HuH-7 (cell line): ENCODE data around the gene DOK1.

ENCODE experiments used
- DNase-seq: peaks from one replicate; pipeline ENCODE4 v3.0.0; 2011; ENCODE audit warnings: low spot score

The DOK1 gene

DNA sequence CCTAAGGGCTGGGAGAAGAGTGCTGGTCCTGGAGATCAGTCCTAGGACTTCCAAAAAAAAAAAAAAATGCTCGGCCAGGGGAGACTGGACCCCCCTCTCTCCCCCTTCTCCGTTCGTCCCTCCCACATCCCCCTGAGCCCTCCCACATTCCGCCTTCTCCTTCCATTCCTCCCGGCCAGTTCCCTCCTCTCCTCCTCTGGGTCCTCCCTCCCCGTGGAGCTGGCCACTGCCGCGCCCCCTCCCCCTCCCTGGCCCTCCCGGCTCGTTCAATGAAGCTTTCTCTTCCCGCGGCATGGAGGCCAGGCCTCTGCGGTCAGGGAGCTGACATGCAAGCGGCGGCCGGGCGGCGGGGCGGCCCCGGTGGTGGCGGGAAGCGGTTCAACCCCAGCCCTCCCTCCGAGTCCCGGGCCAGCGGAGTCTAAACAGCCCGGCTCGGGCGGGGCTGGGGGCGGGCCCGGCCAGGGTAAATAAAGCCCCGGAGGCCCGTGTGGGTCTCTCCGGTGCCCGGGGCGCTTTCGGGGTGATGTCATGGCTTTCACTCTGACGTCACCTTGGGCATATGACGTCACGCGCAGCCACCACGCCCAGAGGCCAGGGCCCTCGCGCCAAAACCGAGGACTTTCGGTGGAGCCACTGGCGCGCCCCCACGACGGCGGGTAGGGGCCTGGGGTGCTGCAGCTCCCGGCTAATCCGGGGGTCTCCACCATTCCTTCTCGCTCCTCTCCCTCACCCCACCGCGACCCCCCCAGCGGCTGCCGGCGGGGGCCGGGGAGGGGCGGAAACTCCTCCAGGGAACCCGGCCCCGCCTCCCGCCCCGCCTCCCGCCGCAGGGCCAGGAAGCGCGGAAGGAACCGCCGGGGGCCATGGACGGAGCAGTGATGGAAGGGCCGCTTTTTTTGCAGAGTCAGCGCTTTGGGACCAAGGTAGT is at the start of gene DOK1, which contains the start of gene LOXL3:
Gene DOK1, plus strand, starts transcription at position 829 of the 928 bp plus-strand sequence. Its CDS starts 35 bp downstream, at position 864.
Gene LOXL3, minus strand, starts transcription at position 51 of the 928 bp plus-strand sequence. CDS start 1,308 bp downstream, outside the sequence.
- peak; percentile 85 for DNase-seq

DNA sequence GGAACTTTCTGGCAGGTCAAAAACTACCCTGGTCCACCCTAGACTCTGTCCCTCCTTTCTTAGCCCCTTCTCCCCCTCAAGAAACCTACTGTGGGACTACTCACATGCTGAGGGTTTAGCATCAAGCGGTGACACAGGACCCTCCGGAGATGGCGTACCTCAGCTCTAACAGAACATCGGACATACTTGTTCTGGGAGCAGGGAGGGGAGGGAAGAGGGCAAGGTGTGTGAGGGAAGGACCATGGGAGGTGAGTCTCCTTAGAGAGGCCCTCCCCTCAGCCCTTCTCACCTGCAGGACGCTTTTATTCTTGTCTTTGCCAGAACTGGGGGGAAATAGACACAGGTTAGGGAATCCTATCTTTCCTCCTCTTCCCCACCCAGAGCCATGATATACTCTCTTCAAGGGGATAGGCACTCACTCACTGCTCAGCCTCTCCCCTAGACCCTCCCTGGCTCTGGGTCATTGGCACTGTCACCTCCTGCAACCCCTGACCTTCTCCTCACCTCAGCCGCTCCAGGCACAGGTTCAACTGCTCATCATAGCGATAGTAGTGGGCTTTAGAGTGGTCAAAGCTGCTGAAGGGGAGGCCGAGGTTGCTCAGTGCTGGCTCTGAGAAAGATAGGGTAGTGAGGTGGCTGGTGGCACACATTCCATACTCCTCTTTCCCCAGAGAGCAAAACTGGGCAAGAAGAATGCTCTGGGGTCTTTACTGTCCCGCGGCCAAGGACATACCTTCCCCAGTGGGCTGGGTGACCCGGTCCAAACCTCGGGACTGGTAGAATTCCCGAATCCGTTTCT is 48.9 kb upstream of the DOK1 start:
- DNase-seq: no peak

DNA sequence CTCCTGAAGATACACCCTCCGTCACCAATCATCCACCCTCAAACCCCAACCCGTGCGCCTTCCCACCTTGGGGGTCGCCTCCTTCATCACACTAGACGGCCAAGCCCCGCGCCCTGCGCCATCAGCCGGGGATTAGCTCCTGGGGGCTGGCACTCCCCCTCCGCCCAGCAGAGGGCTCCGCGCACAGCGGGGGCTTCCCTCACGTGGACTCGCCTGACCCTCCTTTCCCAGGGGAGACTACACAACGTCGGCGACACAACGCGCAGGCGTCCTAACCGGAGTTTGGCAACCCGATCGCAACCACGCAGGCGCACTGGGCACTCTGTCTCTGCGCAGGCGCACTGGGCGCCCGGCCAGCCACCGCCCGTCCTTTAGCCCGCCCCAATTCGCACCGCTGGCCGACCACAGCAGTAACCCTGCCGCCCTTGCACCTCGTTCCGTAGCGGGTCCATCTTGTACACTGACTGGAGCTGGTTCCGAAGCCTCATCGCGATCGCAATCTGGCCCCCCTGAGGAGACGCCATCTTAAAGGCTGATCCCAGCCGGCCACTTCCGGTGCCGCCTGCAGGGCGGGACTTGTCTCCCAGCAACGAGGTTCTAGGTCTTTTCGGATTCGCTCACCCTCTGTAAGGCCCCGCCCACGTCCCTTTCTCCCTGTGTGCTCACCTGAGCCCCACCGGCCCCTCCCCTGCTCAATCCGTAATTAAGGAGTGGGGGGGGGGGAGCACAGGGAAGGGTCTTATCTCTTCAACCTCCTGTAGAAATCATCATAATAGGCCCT is 47.2 kb upstream of the DOK1 start, which contains the start of gene PCGF1:
Gene PCGF1, minus strand, starts transcription at position 551 of the 781 bp plus-strand sequence. Its CDS starts 27 bp downstream, at position 524.
- DNase-seq: peak; percentile 93

DNA sequence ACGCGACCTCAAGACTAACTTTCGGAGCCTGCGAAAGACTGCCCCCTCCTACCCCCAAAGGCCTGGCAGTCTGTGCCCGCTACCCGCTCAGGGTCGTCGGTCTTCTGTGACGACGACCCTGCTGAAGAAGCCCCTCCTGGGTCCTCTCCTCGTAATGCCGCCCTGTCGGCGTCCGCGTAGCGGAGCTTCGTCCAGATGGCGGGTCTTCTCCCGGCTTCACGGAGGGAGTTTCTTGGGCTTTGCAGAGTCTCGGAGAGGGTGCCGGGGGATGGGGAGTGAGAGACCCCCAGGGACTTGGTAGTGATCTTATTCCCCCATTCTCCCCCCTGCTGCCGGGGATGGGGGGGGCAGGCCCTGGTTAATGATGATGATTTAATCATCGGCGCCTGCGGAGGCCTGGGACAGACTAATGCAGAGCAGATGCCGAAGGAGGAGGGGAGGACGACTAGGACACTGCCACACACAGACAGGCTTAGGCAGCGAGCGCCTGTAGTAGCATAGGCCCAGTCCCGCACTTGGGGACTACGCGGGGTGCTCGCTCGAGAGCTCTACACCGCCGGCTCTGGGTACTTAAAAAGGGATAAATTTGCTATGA is 46.5 kb upstream of the DOK1 start:
- DNase-seq: no peak

DNA sequence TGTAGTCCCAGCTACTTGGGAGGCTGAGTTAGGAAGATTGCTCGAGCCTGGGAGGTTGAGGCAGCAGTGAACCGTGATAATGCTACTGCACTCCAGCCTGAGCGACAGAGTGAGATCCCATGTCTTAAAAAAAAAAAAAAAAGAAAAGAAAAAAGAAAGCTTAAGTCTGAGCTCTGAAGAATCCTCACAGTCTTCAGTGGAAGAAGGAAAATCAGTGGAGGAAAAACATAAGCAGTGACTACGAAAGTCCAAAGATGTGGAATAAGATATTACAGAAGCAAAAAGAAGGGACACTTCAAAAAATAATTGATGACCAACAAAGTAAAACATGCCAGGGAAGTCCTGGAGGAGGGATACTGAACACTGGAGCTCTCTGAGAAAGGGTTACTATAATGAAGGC is 44.2 kb upstream of the DOK1 start:
- no peak for DNase-seq

DNA sequence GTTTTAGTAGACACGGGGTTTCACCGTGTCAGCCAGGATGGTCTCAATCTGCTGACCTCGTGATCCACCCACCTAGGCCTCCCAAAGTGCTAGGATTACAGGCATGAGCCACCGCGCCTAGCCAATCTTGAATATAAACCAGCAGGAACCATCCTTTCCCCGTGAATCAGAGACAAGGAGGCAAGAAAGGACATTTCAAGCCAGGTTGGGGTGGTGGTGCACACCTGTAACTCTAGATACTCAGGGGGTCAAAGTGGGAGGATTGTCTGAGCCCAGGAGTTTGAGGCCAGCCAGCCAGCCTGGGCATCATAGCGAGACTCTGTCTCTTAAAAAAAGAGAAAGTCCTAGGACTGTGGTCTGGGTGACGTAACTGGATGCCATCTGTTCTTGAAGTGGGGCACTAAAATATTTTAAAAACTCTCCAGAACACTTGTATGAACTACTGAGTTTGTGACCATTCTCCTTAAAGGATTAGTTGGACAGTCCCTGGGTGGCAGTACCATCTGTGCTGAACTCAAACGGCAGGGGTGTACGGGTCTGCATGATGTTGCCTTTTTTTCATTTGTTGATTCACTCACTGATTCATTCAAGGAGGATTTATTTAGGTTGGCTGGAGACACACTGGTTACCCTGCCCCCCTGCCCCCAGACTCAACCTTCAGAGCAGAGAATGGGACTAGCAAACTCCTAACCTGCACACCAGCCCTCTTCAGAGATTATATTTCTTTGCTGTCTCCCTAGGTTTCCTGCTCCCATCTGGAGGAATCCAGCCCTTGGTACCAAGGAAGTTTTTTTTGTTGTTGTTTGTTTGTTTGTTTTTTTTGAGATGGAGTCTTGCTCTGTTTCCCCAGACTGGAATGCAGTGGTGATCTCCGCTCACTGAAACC is 43.2 kb upstream of the DOK1 start:
- no peak for DNase-seq

DNA sequence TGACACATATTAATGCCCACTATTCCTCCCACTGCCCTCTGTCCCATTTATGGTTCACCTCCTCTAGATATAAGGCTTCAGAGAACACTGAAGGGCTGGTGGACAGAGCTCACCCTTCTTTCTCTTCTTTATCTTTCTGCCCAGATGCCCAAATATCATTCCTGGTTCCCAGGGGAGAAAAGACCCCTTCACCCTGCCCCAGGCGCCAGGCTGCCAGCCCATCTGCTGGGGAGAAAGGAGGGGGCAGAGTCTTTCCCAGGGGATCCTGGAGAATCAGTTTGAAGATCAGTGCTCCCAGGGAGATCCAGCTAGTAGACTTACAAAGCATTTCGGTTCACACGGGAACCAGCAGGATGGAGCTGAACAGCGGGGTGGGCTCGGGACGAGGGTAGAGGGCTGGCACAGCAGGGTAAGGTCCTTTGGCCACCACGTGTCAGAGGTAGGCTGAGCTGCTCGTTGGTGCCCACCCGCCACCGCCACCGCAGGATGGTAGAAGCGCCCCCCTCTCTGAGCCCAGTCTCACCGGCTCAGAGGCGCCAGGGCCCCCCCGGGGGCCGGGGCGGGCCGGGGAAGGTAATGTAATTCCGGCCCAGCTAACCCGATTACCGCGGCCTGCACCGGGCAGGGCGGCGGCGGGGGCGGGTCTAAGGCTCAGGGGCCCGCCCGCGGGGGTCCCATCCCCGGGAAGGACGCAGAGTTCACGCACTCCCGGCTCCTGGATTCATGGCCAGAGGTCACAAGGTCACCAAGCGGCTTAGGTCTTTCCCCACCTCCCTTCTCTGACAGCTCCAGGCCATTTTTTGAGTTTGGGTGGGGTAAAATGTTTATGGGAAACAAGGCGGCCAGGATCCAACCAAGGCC is 41.5 kb upstream of the DOK1 start:
- no peak for DNase-seq

DNA sequence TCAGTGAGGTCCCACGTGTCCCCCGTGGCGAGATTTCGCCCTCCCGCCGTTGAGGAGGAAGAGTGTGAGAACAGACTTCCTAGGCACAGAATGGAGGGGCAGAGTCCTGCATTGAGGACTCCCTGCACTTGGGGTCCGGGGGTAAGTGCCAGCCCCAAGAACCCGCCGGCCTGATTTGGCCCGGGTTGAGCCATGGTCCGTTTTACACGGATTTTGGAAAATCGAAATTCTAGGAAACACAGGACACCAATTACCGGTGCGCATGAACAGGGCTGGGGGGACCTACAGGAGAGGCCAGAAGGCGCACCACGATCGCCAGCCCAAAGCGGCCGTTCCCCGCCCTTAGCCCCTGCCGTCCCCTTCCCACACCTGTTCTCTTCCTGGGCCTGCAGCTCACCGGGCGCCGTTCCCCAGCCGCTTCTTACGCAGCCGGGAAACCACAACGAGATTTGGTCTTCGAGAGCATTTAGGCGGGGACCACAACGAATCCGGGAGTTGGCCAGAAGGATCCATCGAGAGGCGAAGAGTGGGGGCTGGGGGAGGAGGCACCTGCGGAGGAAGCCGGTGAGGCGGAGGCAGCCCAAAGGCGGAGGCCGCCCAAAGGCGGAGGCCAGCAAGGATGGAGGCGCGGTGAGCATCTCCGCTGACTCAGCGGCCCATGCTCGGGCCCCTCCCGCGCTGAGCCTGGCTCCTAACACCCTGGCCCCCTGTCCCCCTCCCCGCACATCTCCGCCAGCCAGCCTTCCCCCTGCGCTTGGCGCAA is 40.7 kb upstream of the DOK1 start:
- DNase-seq: no peak

DNA sequence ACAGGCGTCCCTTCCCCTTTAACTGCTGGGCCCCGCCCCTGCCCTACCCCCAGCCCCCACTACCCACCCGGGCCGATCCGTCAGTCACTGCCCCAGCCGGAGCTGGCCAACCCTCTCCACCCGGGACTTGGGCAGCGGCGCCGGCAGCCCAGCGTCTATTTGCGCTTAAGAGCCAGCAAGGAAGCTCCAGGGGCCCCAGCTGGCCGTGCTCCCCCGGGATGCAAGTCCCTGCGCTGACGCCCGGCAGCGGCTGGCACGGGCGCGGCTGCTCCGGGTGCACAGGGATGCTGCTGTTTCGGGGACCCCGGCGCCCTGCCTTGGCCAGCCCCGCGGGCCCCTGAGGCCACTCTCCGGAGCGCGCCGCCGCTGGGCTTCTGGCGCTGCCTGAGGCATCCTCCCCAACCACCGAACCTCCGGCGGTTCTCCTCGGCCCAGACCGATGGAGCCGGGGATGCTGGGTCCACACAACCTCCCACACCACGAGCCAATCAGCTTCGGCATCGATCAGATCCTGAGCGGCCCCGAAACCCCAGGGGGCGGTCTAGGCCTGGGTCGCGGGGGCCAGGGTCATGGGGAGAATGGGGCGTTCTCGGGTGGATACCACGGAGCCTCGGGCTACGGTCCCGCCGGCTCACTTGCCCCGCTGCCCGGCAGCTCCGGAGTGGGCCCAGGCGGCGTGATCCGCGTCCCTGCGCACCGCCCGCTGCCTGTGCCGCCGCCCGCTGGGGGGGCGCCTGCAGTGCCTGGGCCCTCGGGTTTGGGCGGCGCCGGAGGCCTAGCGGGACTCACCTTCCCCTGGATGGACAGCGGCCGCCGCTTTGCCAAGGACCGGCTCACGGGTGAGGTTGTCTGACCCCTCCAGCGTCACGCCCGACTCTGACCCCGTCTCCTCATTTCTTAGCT is 39.9 kb upstream of the DOK1 start, which contains the start of gene TLX2:
Gene TLX2, plus strand, starts transcription at position 83 of the 903 bp plus-strand sequence. Its CDS starts 357 bp downstream, at position 440.
- DNase-seq: no peak

DNA sequence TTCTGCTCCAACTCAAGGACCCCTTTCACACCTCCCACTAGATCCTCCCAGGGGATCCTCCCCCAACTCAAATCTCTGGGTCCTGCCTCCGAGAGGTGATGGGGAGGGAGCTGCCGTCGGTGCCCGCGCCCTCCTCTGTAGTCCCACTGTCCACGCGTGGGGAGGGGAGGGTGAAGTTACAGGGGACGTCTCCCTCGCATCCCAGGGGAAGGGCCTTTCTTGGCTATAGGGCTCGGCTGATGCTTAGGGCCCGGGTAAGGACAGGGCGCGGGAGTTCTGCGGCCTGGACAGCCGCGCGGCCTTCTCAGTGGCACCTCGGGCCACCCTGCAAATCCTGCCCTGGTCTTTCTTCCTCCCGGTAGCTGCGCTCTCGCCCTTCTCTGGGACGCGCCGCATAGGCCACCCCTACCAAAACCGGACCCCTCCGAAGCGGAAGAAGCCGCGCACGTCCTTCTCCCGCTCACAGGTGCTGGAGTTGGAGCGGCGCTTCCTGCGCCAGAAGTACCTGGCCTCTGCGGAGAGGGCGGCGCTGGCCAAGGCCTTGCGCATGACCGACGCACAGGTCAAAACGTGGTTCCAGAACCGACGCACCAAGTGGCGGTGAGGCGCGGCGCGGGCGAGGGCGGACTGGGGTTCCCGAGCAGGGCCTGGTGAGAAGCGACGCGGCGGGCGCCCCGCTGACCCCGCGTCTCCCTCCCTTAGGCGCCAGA is 39.1 kb upstream of the DOK1 start:
- DNase-seq: no peak

DNA sequence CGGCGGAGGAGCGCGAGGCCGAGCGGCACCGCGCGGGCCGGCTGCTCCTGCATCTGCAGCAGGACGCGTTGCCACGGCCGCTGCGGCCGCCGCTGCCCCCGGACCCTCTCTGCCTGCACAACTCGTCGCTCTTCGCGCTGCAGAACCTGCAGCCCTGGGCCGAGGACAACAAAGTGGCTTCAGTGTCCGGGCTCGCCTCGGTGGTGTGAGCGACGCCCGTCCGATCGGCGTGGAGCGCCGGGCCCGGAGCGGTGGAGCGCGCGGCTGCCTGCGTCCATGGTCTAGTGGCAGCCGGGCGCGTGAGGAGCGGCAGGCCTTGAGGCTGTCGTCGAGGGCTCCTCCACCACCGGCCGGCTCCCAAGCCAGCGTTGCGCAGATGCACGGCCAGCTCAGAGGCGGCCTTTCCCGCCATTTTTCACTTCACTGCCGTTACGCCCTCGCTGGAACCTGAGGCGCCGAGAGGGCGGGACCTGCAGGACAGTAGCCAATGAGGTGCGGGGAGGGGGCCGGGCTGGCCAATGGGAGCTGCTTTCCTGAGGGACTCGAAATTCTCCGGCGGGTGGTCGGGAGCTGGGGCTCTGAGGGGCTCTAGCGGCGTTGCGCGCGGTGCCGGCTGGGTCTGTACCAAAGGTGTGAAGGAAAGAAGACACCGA is 38.4 kb upstream of the DOK1 start:
- no peak for DNase-seq

DNA sequence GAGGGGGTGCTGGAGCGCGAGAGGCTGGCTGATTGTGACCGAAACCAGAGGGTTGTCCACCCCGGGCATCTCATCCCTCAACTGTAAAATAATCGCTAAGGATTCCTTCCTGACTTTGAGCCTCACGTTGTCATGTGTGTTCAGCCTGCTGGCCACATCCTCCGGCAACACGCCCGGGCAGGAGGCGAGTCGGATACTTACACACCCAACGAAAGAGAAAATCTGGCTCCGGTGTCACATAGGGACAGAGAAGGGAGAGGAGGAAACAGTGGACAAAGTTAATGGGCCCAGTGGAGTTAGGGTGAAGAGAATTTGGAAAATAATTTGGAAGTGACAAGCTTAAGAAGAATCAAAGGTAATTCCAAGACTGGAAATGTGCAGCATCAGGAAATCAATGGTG is 37.9 kb upstream of the DOK1 start:
- no peak for DNase-seq

DNA sequence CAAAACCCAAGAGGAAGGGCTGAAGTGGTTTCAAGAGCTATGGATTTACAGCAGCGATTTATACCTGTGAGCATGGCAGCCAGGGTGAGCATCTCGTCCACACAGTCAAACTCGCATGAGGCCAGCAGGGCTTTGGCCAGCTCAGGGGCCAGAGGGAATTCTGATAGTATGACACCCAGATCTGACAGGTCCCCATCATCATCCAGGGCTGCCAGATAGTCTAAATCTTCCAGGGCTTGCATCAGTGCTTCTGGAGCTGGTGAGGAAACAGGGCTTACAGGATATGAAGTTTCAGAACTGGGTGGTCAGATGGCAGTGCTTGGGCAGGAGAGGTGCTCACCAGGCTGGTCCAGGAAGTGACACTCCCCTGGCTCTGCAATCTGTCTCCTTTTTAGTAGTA is 32.0 kb upstream of the DOK1 start:
- no peak for DNase-seq

DNA sequence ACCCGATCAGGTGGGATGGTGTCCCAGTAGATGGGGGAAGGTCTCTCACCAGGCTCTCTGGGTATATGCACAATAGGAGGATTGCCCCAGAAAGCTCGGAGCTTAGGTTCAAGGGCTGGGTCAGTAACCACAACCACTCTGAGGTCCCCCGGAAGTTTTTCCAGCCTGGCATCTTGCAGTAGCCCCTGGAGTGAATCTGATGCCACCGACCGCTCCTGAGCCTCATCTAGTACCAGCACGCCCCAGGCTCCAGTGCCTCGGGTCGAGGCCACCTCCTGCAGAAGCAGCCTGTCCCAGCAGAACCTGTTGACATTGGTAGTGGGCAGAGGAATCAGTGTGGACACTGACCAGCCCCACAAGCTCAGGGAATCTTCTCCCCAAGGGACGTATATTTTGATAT is 30.5 kb upstream of the DOK1 start:
- DNase-seq: no peak

DNA sequence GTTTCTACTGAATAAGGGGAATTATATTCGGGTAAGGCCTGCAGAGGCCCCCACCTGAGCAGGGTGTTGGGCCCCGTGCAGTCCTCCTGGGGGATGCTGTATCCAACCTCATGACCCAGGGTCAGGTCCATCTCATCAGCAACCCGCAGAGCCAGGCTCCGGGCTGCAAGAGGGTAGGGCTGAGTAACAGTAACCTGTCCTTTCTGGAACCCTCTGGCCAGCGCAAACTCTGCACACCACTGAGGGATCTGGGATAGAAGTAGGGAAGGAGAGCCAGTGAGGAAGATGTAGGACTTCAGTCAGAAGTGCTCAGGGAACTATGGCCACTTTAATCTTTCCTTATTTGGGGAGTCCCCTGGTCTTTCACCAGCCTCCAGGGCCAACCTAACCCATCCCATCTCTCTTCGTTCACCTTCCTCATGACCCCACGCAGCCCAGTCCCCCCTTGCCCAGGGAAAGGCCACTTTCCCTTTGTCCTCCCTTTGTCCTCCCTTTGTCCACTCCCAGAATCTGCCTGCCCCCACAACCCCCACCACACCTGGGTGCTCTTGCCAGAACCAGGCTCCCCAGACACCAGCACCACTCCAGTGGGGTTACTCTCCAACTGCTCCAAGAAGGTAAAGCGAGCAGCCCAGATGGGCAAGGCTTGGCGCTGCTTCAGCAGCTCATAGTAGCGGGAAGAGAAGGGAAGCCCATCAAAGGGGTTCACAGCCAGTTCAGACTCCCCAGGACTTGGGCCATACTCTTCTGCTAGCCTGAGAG is 29.4 kb upstream of the DOK1 start:
- no peak for DNase-seq
